Stimulated activated naive CD8-positive, alpha-beta T cell treated with anti-CD3 and anti-CD28 coated beads, Interleukin-15, Interleukin-2, amounts not matched to agents 100 ng/mL and 50 ng/mL, for 24 hours (primary cell): Measurements from ENCODE around the gene ZAP70.

Source experiments
- H3K27ac Mint-ChIP-seq: one replicate; pipeline ENCODE4 v1.8.0; 2021; ENCODE audit warnings: mild to moderate bottlenecking, mixed read lengths
- H3K27me3 Mint-ChIP-seq: one replicate; pipeline ENCODE4 v1.8.0; 2021; ENCODE audit warnings: mixed read lengths
- H3K36me3 Mint-ChIP-seq: one replicate; pipeline ENCODE4 v1.8.0; 2021; ENCODE audit warnings: low read depth, mixed read lengths
- H3K4me1 Mint-ChIP-seq: one replicate; pipeline ENCODE4 v1.8.0; 2021; ENCODE audit warnings: low read depth, mixed read lengths
- H3K4me3 Mint-ChIP-seq: one replicate; pipeline ENCODE4 v1.8.0; 2021; ENCODE audit warnings: mild to moderate bottlenecking, mixed read lengths
- H3K9me3 Mint-ChIP-seq: one replicate; pipeline ENCODE4 v1.8.0; 2021; ENCODE audit warnings: mixed read lengths

ZAP70 gene

GRCh38 chr2:97741686-97742085 lies 28.3 kb downstream of the ZAP70 start:
- no peaks in the 10 kb centered on the region for H3K27me3 Mint-ChIP-seq
- H3K4me1 Mint-ChIP-seq: peaks cover 69% of the 10 kb centered on the region
- peaks cover 51% of the 10 kb centered on the region for H3K36me3 Mint-ChIP-seq
- H3K4me3 Mint-ChIP-seq: peak overlapping the region; percentile 4
- H3K27ac Mint-ChIP-seq: peak overlapping the region; percentile 78
- H3K9me3 Mint-ChIP-seq: no peaks in the 10 kb centered on the region

- Mint-ChIP-seq H3K9me3 (no peaks in the 10 kb centered on the region), H3K4me3 (no peak overlapping the region), H3K36me3 (peaks cover 47% of the 10 kb centered on the region), H3K4me1 (peaks cover 75% of the 10 kb centered on the region), H3K27me3 (no peaks in the 10 kb centered on the region), H3K27ac (peak overlapping the region; percentile 78)
These were observed 29.0 kb downstream of the ZAP70 start for GRCh38 chr2:97742381-97742847.

- Mint-ChIP-seq H3K4me1 (peaks cover 83% of the 10 kb centered on the region), H3K27me3 (no peaks in the 10 kb centered on the region), H3K27ac (peak overlapping the region; percentile 22), H3K4me3 (no peak overlapping the region), H3K9me3 (no peaks in the 10 kb centered on the region), H3K36me3 (peaks cover 37% of the 10 kb centered on the region)
These were observed 30.5 kb downstream of the ZAP70 start for GRCh38 chr2:97743913-97744312.

GRCh38 chr2:97745474-97746174 lies 32.2 kb downstream of the ZAP70 start:
- no peak overlapping the region for H3K4me3 Mint-ChIP-seq
- peak overlapping the region; percentile 47 for H3K27ac Mint-ChIP-seq
- peaks cover 78% of the 10 kb centered on the region for H3K4me1 Mint-ChIP-seq
- no peaks in the 10 kb centered on the region for H3K9me3 Mint-ChIP-seq
- H3K36me3 Mint-ChIP-seq: peaks cover 27% of the 10 kb centered on the region
- no peaks in the 10 kb centered on the region for H3K27me3 Mint-ChIP-seq

- Mint-ChIP-seq H3K4me1 (peaks cover 61% of the 10 kb centered on the region), H3K27ac (no peak overlapping the region), H3K36me3 (peaks cover 12% of the 10 kb centered on the region), H3K27me3 (no peaks in the 10 kb centered on the region), H3K9me3 (no peaks in the 10 kb centered on the region), H3K4me3 (no peak overlapping the region)
These were observed 33.9 kb downstream of the ZAP70 start for GRCh38 chr2:97747285-97747684.

- no peaks in the 10 kb centered on the region for H3K9me3 Mint-ChIP-seq
- peaks cover 57% of the 10 kb centered on the region for H3K4me1 Mint-ChIP-seq
- no peaks in the 10 kb centered on the region for H3K27me3 Mint-ChIP-seq
- no peak overlapping the region for H3K27ac Mint-ChIP-seq
- H3K4me3 Mint-ChIP-seq: no peak overlapping the region
- peaks cover 11% of the 10 kb centered on the region for H3K36me3 Mint-ChIP-seq
These were observed 34.3 kb downstream of the ZAP70 start for GRCh38 chr2:97747716-97748115.

- no peak overlapping the region for H3K27ac Mint-ChIP-seq
- H3K27me3 Mint-ChIP-seq: no peaks in the 10 kb centered on the region
- H3K4me3 Mint-ChIP-seq: no peak overlapping the region
- peaks cover 40% of the 10 kb centered on the region for H3K4me1 Mint-ChIP-seq
- no peaks in the 10 kb centered on the region for H3K9me3 Mint-ChIP-seq
- H3K36me3 Mint-ChIP-seq: peaks cover 2% of the 10 kb centered on the region
These were observed 36.2 kb downstream of the ZAP70 start for GRCh38 chr2:97749581-97749980.

- Mint-ChIP-seq H3K4me1 (peaks cover 35% of the 10 kb centered on the region), H3K9me3 (no peaks in the 10 kb centered on the region), H3K27me3 (no peaks in the 10 kb centered on the region), H3K4me3 (no peak overlapping the region), H3K36me3 (peaks cover 6% of the 10 kb centered on the region), H3K27ac (no peak overlapping the region)
These were observed 36.6 kb downstream of the ZAP70 start for GRCh38 chr2:97750017-97750416.

GRCh38 chr2:97751752-97752151 lies 38.4 kb downstream of the ZAP70 start:
- Mint-ChIP-seq H3K27me3 (no peaks in the 10 kb centered on the region), H3K36me3 (peaks cover 15% of the 10 kb centered on the region), H3K9me3 (no peaks in the 10 kb centered on the region)

GRCh38 chr2:97752342-97753334 lies 39.3 kb downstream of the ZAP70 start:
- Mint-ChIP-seq H3K27ac (no peak overlapping the region), H3K4me1 (peaks cover 12% of the 10 kb centered on the region), H3K36me3 (peaks cover 21% of the 10 kb centered on the region), H3K9me3 (no peaks in the 10 kb centered on the region), H3K4me3 (no peak overlapping the region), H3K27me3 (no peaks in the 10 kb centered on the region)

More at GRCh38 chr2:97751752-97752151, 38.4 kb downstream of the ZAP70 start:
- H3K27ac Mint-ChIP-seq: no peak overlapping the region
- peaks cover 19% of the 10 kb centered on the region for H3K4me1 Mint-ChIP-seq
- no peak overlapping the region for H3K4me3 Mint-ChIP-seq

- Mint-ChIP-seq H3K36me3 (peaks cover 33% of the 10 kb centered on the region), H3K27ac (no peak overlapping the region), H3K4me1 (no peaks in the 10 kb centered on the region), H3K27me3 (no peaks in the 10 kb centered on the region), H3K4me3 (no peak overlapping the region), H3K9me3 (no peaks in the 10 kb centered on the region)
These were observed 41.4 kb downstream of the ZAP70 start for GRCh38 chr2:97754690-97755346.

- H3K9me3 Mint-ChIP-seq: no peaks in the 10 kb centered on the region
- H3K4me3 Mint-ChIP-seq: no peak overlapping the region
- H3K27ac Mint-ChIP-seq: no peak overlapping the region
- H3K27me3 Mint-ChIP-seq: no peaks in the 10 kb centered on the region
- H3K4me1 Mint-ChIP-seq: peaks cover 6% of the 10 kb centered on the region
- peaks cover 38% of the 10 kb centered on the region for H3K36me3 Mint-ChIP-seq
These were observed 42.1 kb downstream of the ZAP70 start for GRCh38 chr2:97755491-97755890.

GRCh38 chr2:97757062-97757461 lies 43.7 kb downstream of the ZAP70 start:
- H3K36me3 Mint-ChIP-seq: peaks cover 51% of the 10 kb centered on the region
- H3K4me3 Mint-ChIP-seq: no peak overlapping the region
- H3K9me3 Mint-ChIP-seq: no peaks in the 10 kb centered on the region
- peak overlapping the region; percentile 3 for H3K27ac Mint-ChIP-seq
- H3K27me3 Mint-ChIP-seq: no peaks in the 10 kb centered on the region
- peaks cover 18% of the 10 kb centered on the region for H3K4me1 Mint-ChIP-seq

- Mint-ChIP-seq H3K36me3 (peaks cover 57% of the 10 kb centered on the region), H3K9me3 (no peaks in the 10 kb centered on the region), H3K27ac (no peak overlapping the region), H3K4me1 (peaks cover 21% of the 10 kb centered on the region), H3K27me3 (no peaks in the 10 kb centered on the region), H3K4me3 (no peak overlapping the region)
These were observed 44.8 kb downstream of the ZAP70 start for GRCh38 chr2:97758131-97758705.
